ENCODE measurements around the gene CACNA1D.

GRCh38 chr3:53604232-53604631 is 109.8 kb downstream of the CACNA1D start:
- TF ChIP-seq PKNOX1 (IDR thresholded peaks at IDR 0.05), result no peak
- no peak for TF ChIP-seq BHLHE40 (IDR thresholded peaks at IDR 0.05; ENCODE audit: borderline replicate concordance)
- TF ChIP-seq ARNT (IDR thresholded peaks at IDR 0.05), result no peak

Data from HEK293T (cell line).